ENCODE results near the gene KNG1. TPM values are rescaled to one million over a fixed set of nuclear protein-coding genes. Genes with fewer than 3 reads are reported as not detected.

The KNG1 gene
- total RNA-seq, 1 experiment from 2014 or later: 0.25 TPM

- TF ChIP-seq ATF3 (IDR thresholded peaks at IDR 0.05) (no peak; the same call in 1 of the 2 replicates), SRF (IDR thresholded peaks at IDR 0.05; ENCODE audit: low read depth) (peak; percentile 36; the same call in 1 of the 2 replicates), FOSL1 (IDR thresholded peaks at IDR 0.05; ENCODE audit: low read depth) (peak; percentile 56; the same call in 1 of the 2 replicates), POLR2A (IDR thresholded peaks at IDR 0.05; ENCODE audit: borderline replicate concordance, extremely low read depth, insufficient read depth, insufficient read length) (peak; percentile 100), ZNF274 (IDR thresholded peaks at IDR 0.05; ENCODE audit: low read depth, low read length) (no peak), SP1 (IDR thresholded peaks at IDR 0.05; ENCODE audit: low read depth) (peak; percentile 67), CBX3 (IDR thresholded peaks at IDR 0.05; ENCODE audit: low read depth) (peak; percentile 81), ELF1 (IDR thresholded peaks at IDR 0.05; ENCODE audit: borderline replicate concordance, low read depth) (peak; percentile 61; the same call in 1 of the 2 replicates), CTCF (IDR thresholded peaks at IDR 0.05 in 2 of 3, conservative IDR thresholded peaks at IDR 0.05 in 1 of 3; ENCODE audit: borderline replicate concordance in 1 of 3, insufficient read depth in 1 of 3, low read depth in 2 of 3, low read length in 2 of 3) (no peak), MAX (IDR thresholded peaks at IDR 0.05) (peak; percentile 86), TCF7L2 (IDR thresholded peaks at IDR 0.05; ENCODE audit: borderline replicate concordance, extremely low read depth, insufficient read depth, insufficient read length) (no peak)
Observed at GRCh38 chr3:186783058-186783730, 66.0 kb downstream of the KNG1 start, which contains the start of gene EIF4A2 (continued).

Measured in HCT116 (cell line).